Loucy (cell line): ENCODE results near the gene CEACAM16.

ENCODE experiments used
- EZH2phosphoT487 ChIP-seq: fragments of 200-600 bp; IDR thresholded peaks from 2 replicates; pipeline ENCODE4 v1.6.1; 2018; ENCODE audit warnings: antibody characterized with exemption, mild to moderate bottlenecking, moderate library complexity, borderline replicate concordance
- TF ChIP-seq, protein P1 (sequence below): fragments of 200-600 bp; sonication (generic); conservative IDR thresholded peaks from 2 replicates; pipeline ENCODE4 v1.5.1; 2014; ENCODE audit warnings: mild to moderate bottlenecking, antibody characterized with exemption, low read length

DNA sequence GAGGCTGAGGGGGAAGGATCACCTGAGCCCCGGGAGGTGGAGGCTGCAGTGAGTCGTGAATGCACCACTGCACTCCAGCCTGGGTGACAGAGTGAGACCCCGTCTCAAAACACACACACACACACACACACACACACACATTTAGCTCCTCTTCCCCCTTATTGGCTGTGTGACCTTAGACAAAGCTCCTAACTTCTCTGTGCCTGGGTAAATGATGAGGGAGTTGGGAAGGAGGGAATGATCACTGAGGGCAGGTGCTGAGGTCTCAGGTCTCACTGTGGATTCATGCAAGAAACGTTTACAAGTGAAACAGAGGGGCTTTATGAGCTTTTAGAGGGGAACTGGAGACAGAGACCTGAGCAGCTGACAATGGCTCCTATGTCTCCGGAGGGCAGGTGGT lies 32.7 kb downstream of the CEACAM16 start:
- TF ChIP-seq, protein P1, sequence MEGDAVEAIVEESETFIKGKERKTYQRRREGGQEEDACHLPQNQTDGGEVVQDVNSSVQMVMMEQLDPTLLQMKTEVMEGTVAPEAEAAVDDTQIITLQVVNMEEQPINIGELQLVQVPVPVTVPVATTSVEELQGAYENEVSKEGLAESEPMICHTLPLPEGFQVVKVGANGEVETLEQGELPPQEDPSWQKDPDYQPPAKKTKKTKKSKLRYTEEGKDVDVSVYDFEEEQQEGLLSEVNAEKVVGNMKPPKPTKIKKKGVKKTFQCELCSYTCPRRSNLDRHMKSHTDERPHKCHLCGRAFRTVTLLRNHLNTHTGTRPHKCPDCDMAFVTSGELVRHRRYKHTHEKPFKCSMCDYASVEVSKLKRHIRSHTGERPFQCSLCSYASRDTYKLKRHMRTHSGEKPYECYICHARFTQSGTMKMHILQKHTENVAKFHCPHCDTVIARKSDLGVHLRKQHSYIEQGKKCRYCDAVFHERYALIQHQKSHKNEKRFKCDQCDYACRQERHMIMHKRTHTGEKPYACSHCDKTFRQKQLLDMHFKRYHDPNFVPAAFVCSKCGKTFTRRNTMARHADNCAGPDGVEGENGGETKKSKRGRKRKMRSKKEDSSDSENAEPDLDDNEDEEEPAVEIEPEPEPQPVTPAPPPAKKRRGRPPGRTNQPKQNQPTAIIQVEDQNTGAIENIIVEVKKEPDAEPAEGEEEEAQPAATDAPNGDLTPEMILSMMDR = no peak
- no peak for TF ChIP-seq EZH2phosphoT487
